Hematopoietic multipotent progenitor cell treated with erythropoietin and hydrocortisone succinate and interleukin-3 and kit ligand, for 17 days (in vitro differentiated cells): ENCODE measurements around the gene ZNF668.
A peak's percentile ranks its signal among the peaks of the same experiment; 100 is the strongest.

Experiments
- DNase-seq: peaks from one replicate; pipeline ENCODE4 v3.0.0-alpha.2; 2015; ENCODE audit warnings: low spot score

Gene ZNF668

DNA sequence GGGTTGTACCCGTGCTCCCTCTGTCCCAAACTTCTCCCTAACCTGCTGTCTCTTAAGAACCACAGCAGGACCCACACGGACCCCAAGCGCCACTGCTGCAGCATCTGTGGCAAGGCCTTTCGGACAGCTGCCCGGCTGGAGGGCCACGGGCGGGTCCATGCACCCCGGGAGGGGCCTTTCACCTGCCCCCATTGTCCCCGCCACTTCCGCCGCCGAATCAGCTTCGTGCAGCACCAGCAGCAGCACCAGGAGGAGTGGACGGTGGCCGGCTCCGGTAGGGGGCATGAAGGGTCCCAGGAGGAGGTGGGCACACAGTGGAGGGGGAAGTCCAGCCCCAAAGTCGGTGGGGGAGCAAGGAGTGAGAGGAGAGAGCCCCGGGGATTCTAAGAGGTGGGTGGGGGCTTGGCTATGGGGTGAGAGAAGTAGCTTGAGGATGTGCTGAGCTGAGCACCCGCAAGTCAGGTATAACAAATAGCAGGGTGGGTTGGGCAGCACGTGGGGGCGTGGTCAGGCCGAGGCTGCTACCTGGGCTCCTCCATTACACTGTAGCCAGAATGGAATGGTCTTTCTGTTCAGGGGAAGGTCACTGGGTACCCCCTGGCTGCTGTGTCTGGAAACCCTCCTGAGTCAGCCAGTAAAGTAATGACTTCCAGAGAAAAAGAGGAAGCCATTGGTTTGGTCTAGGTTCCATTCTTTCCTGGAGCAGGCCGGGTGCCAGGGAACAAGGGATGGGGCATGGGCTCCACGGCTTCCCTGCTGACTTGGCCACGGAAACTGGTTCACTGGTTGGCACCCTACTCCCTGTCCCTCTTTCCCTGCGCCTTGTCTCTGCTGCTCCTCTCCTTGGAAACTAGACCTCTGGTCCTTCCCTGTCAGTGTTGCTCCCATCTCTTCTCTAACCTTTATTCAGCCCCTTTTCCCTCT, 7.7 kb upstream of the ZNF668 start:
- no peak for DNase-seq

DNA sequence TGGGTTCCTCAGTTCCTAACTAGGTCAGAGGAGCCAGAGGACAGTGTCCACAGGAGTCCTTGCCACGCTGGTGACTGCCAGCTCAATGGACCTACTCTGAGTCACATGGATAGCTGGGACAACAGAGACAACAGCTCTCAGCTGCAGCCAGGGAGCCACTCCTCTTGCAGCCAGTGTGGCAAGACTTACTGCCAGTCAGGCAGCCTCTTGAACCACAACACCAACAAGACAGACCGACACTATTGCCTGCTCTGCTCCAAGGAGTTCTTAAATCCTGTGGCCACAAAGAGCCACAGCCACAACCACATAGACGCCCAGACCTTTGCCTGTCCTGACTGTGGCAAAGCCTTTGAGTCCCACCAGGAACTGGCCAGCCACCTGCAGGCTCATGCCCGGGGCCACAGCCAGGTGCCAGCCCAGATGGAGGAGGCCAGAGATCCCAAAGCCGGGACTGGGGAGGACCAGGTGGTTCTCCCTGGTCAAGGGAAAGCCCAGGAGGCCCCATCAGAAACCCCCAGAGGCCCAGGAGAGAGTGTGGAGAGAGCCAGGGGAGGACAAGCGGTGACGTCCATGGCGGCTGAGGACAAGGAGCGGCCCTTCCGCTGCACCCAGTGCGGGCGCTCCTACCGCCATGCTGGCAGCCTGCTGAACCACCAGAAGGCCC, 6.8 kb upstream of the ZNF668 start:
- DNase-seq: no peak

DNA sequence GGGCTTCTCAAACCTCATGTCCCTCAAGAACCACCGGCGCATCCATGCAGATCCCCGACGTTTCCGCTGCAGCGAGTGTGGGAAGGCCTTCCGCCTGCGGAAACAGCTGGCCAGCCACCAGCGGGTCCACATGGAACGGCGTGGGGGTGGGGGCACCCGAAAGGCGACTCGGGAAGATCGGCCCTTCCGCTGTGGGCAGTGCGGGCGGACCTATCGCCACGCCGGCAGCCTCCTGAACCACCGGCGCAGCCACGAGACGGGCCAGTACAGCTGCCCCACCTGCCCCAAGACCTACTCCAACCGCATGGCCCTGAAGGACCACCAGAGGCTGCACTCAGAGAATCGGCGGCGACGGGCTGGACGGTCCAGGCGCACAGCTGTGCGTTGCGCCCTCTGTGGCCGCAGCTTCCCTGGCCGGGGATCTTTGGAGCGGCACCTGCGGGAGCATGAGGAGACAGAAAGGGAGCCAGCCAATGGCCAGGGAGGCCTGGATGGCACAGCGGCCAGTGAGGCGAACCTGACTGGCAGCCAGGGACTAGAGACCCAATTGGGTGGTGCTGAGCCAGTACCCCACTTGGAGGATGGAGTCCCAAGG, 6.1 kb upstream of the ZNF668 start:
- no peak for DNase-seq

GRCh38 chr16:31079342-31079944, 5.4 kb upstream of the ZNF668 start:
- DNase-seq: no peak

GRCh38 chr16:31078597-31079341, 4.7 kb upstream of the ZNF668 start:
- no peak for DNase-seq

DNA sequence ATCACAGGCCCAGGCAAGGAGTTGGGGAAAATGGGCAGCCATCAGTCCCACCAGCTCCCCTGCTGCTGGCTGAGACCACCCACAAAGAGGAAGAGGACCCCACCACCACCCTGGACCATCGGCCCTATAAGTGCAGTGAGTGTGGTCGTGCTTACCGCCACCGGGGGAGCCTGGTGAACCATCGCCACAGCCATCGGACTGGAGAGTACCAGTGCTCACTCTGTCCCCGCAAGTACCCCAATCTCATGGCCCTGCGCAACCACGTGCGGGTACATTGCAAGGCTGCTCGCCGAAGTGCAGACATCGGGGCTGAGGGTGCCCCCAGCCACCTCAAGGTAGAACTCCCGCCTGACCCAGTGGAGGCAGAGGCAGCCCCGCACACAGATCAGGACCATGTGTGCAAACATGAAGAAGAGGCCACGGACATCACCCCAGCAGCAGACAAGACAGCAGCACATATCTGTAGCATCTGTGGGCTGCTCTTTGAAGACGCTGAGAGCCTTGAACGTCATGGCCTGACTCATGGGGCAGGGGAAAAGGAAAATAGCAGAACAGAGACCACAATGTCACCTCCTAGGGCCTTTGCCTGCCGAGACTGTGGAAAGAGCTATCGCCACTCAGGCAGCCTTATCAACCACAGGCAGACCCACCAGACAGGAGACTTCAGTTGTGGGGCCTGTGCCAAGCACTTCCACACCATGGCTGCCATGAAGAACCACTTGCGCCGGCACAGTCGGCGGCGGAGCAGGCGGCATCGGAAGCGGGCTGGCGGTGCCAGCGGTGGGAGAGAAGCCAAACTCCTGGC, 3.8 kb upstream of the ZNF668 start:
- peak; percentile 64 for DNase-seq

DNA sequence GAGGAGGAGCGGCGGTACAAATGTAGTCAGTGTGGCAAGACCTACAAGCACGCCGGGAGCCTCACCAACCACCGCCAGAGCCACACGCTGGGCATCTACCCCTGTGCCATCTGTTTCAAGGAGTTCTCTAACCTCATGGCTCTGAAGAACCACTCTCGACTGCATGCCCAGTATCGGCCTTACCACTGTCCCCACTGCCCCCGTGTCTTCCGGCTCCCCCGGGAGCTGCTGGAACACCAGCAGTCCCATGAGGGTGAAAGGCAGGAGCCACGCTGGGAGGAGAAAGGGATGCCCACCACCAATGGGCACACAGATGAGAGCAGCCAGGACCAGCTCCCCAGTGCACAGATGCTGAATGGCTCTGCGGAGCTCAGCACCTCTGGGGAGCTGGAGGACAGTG, 3.0 kb upstream of the ZNF668 start:
- DNase-seq: no peak

DNA sequence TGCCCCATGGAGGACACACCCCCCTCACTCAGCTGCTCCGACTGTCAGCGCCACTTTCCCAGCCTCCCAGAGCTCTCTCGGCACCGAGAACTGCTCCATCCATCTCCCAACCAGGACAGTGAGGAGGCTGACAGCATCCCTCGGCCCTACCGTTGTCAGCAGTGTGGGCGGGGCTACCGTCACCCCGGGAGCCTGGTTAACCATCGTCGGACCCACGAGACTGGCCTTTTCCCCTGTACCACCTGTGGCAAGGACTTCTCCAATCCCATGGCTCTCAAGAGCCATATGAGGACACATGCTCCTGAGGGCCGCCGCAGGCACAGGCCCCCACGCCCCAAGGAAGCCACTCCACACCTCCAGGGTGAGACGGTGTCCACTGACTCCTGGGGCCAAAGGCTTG, 2.3 kb upstream of the ZNF668 start:
- no peak for DNase-seq

- DNase-seq: peak; percentile 39
Observed at GRCh38 chr16:31074814-31075183, 759 bp upstream of the ZNF668 start.

DNA sequence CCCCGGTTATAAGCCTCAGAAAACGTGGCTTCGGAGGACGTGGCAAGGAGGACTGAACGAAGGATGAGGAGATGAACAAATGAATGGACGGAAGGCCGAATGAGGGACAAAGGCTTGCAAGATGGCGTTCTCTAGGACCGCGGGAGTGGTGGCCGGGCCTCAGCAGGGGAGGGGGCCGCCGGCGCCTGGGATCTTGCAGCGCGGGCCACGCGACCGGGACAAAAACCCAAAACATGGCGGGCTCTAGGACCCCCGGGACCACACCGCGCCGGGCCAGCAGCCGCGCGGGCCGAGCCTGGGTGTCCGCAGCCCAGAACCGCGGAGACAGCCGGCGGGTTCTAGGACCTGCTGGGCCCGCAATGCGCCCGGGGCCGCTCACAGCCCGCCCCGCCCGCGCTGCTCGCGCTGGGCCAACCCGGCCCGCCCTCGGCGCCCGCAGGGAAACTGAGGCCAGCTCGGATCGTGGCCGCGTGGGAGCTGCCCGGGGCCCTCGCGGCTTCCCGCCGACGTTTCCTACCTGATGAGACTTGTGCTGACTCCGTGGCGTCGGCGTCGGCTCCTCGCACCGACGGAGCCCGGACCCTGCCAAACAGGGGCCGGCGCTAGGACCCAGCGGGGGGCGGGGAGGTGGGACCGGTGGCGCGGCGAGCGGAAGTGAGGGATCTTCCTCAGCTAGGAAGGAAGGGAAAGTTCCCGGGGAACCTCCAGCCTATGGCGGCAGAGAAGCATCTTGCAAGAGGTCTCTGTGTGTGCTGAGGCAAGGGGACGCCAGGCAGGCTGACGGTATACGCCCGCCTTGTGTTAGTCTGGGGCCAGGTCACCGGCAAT, 684 bp downstream of the ZNF668 start:
- DNase-seq: peak; percentile 81

DNA sequence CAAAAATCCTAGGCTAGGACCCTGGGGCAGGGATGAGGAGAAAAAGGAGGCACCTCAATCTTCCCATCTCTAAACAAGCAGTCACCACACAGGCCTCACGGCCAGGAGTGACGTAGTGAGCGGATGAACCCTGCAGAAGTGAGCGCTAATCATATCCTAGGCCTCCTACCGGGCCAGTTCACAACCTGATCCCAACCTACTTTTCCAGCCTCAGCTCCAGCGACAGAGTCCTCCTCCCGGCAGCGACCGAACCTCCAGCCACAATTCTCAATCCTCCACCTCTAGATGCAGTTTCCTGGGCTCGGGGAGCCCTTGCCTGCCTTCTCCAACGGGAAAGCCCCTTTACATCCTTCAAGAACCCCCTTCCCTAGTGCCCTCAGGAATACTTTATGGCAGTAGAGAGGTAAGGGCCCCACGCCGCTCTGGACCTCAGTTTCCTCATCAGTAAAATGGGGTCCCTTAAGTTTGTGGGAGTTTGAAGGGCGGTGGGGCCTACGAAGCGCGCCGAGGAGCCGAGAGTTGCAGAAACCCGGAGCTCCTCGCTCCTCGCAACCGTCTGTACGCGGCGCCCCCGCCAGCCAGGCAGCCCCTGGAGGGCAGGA, 1.4 kb downstream of the ZNF668 start:
- DNase-seq: peak; percentile 52

- DNase-seq: no peak
Observed at GRCh38 chr16:31071861-31072260, 2.2 kb downstream of the ZNF668 start.

GRCh38 chr16:31067342-31067741, 6.7 kb downstream of the ZNF668 start:
- DNase-seq: no peak

- no peak for DNase-seq
Observed at GRCh38 chr16:31064882-31065461, 9.1 kb downstream of the ZNF668 start.

DNA sequence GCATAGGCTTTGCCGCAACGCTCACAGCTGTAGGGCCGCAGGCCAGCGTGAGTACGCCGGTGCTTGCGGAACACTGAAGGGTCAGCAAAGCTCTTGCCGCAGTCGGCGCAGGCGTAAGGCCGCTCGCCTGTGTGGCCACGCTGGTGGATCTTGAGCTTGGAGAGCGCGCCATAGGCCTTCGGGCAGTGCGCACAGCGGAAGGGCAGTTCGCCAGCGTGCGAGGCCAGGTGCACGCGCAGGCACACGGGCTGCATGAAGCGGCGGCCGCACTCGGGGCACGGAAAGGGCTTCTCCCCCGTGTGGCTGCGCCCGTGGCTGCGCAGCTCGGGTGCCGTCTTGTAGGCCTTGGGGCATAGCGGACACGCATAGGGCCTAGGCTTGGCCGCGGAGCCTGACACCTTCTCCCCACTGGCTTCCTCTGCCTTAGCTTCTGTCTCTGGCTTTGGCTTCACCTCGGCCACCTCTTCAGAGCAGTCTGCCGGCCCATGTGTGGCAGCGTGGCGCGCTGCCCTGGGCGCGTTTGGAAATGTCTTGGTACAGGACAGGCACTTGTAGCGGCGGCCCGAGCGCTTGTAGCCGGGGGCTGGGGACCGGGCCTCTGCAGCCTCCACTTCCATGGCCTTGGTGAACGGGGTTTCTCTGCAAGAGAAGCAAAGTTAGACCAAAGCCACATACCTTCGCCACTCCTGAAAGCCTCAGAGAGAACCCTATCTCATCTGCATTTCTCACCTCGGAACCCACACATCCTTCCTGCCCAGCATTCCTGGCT, 10.0 kb downstream of the ZNF668 start:
- no peak for DNase-seq

GRCh38 chr16:31063495-31063842, 10.6 kb downstream of the ZNF668 start:
- DNase-seq: no peak

DNA sequence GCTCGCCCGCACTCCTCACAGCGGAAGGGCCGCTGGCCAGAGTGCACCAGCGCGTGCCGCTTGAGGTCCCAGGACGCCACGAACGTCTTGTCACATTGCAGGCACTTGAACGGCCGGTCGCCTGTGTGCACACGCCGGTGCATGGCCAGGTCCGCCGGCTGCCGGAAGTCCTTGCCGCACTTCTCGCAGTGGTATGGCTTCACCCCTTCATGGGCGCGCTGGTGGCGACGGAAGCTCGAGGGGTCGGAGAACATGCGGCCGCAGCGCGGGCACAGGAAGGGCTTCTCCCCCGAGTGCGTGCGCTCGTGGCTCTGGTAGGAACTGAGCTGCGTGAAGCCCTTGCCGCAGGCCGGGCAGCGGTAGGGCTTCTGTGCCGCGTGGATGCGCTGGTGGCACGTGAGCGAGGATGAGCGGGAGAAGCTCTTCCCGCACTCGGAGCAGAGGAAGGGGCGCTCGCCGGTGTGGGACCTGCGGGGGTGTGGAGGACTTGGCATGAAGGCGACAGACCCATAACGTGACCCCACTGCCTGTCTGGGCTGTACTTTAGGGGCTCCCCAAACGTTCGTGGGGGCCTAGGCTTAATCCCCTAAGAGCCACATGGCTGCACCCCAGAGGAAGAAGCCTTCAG, 12.1 kb downstream of the ZNF668 start:
- no peak for DNase-seq

- DNase-seq: no peak
Observed at GRCh38 chr16:31061126-31061812, 12.8 kb downstream of the ZNF668 start.
